Measurements from ENCODE around the gene AIF1. TPM values are rescaled to one million over a fixed set of nuclear protein-coding genes. Genes with fewer than 3 reads are reported as not detected.
A peak's percentile ranks its signal among the peaks of the same experiment; 100 is the strongest.

Gene AIF1
- total RNA-seq, 3 donors from 2014 or later, result 26.9 to 54.1 (median 28.2) TPM

- no peak overlapping the region for H3K27ac ChIP-seq
- H3K4me1 ChIP-seq, result no peaks in the 10 kb centered on the region
- TF ChIP-seq POLR2A (IDR thresholded peaks at IDR 0.05) (no peak), CTCF (IDR thresholded peaks at IDR 0.05) (no peak), POLR2AphosphoS5 (IDR thresholded peaks at IDR 0.05) (no peak)
- no peaks in the 10 kb centered on the region for H3K27me3 ChIP-seq
- no peaks in the 10 kb centered on the region for H3K36me3 ChIP-seq
- no peak for DNase-seq (ENCODE audit: low spot score in 2 of 2)
- intact Hi-C loops (cut with DNase I; ENCODE audit: low total_unique reads), result no loop called here
- H3K9me3 ChIP-seq, result no peaks in the 10 kb centered on the region
- H3K4me3 ChIP-seq, result no peak overlapping the region
Observed at GRCh38 chr6:31579119-31579505, 35.9 kb upstream of the AIF1 start.

DNA sequence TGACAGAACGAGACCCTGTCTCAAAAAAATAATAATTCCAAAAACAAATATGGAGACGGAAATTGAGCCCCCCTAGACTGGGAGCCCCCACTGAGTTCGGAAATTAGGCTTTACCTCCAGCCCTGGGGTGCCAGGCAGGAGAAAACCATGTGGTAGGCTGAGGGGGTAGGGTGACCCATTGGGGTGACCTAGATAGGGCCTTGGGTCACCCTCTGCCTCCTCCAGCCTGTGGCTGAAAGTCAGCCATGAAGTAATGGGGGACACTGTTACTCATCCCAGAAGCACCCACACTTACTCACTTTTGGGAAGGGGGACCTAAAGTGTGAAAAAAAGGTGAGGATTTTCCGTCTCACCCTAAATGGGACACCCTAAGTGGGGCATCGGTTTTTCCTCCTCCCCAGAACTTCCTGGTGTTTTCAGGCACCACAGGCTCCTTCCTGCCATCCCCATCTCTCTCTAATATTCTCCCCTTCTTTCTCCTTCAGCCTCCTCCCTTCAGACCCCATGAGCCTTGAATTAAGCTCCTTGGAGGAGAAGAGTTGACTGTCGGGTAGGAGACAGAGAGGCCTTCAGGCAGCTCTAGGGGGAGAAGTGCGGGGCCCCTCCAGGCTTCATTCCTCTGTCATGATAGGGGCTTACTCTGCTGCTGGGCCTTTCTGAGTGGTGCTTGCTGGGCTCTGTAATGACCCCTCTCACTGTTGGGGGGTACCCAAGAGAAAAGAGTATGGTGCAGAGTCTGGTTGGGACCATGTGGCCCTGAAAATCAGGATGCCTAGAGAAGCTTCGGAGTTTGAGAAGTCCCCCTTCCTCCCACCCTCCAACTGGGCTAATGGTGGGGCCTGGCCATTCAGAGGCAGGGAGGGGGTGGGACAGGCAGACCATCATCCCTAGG, 35.2 kb upstream of the AIF1 start:
- intact Hi-C loops (cut with DNase I; ENCODE audit: low total_unique reads), result no loop called here
- H3K27ac ChIP-seq, result no peak overlapping the region

DNA sequence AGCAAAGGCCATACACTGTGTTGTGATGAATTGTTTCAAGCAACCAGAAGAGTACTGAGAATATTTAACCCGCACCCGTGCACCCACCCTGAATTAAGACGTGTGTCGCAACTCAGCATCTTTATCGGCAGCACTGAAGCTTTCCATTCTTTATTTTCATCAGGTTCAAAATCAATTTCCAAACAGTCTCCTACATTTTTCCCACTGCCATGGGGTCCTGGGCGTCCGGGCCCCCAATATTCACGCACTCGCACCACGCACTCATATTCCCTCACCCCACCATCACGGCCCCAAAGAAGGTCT, 34.6 kb upstream of the AIF1 start:
- Histone ChIP-seq H3K9me3 (no peaks in the 10 kb centered on the region), H3K36me3 (no peaks in the 10 kb centered on the region), H3K27me3 (no peaks in the 10 kb centered on the region), H3K4me3 (peak overlapping the region; percentile 64 to 76 (median 76)), H3K4me1 (no peaks in the 10 kb centered on the region), H3K27ac (peak overlapping the region; percentile 73 to 80)
- TF ChIP-seq CTCF (IDR thresholded peaks at IDR 0.05), result no peak
- no peak for TF ChIP-seq POLR2A (IDR thresholded peaks at IDR 0.05)
- TF ChIP-seq POLR2AphosphoS5 (IDR thresholded peaks at IDR 0.05), result no peak
- intact Hi-C loops (cut with DNase I; ENCODE audit: low total_unique reads), result no loop called here
- DNase-seq (ENCODE audit: low spot score in 2 of 2), result no peak

More for the DNA sequence above, 35.2 kb upstream of the AIF1 start:
- no peak for DNase-seq (ENCODE audit: low spot score in 2 of 2)
- Histone ChIP-seq H3K9me3 (no peaks in the 10 kb centered on the region), H3K27me3 (no peaks in the 10 kb centered on the region), H3K4me1 (no peaks in the 10 kb centered on the region), H3K4me3 (peak overlapping the region in 1 of 3 donors; percentile 76), H3K36me3 (no peaks in the 10 kb centered on the region)
- no peak for TF ChIP-seq CTCF (IDR thresholded peaks at IDR 0.05)
- no peak for TF ChIP-seq POLR2A (IDR thresholded peaks at IDR 0.05)

- H3K9me3 ChIP-seq, result no peaks in the 10 kb centered on the region
- peak overlapping the region; percentile 73 to 80 for H3K27ac ChIP-seq
- H3K4me1 ChIP-seq, result no peaks in the 10 kb centered on the region
- H3K4me3 ChIP-seq, result peak overlapping the region; percentile 64 to 76 (median 76)
- DNase-seq (ENCODE audit: low spot score in 2 of 2), result peak; percentile 75 to 85
- intact Hi-C loops (cut with DNase I; ENCODE audit: low total_unique reads), result no loop called here
- TF ChIP-seq POLR2AphosphoS5 (IDR thresholded peaks at IDR 0.05) (peak; percentile 53 to 64 (median 64)), CTCF (IDR thresholded peaks at IDR 0.05) (peak; percentile 90 to 95 (median 93)), POLR2A (IDR thresholded peaks at IDR 0.05) (no peak)
- H3K27me3 ChIP-seq, result no peaks in the 10 kb centered on the region
- H3K36me3 ChIP-seq, result no peaks in the 10 kb centered on the region
Observed at GRCh38 chr6:31580807-31581433, 34.1 kb upstream of the AIF1 start.

Data from breast epithelium (tissue), 4 donors.